ENCODE results near the gene ARHGAP10.
"Not testable (repeated sequence)": the region's sequence is repeated elsewhere in the genome, so short reads cannot be mapped to it uniquely, and the experiment has no call there.

ARHGAP10 gene

DNA sequence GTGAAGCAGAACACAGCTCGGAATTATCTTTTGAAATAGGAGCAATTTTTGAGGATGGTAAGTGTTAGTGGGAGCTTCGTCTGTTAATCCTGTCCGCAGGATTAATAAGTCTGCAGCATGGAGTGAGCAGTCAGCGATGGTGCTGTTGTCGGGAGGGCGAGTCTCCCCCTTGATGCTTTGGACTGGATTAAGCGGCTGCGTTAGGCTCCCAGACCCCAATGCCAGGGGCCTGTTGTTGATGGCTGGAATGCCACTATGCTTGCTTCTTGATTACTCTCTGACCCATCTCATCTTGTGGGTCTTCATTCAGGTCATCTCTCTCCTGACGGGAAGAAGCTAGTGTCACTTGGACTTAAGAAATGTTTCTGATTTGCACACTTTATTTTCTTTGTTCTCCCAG is 332.6 kb downstream of the ARHGAP10 start:
- DNase-seq (ENCODE audit: low read depth), result no peak

GRCh38 chr4:148065075-148065474 is 333.2 kb downstream of the ARHGAP10 start:
- no peak for DNase-seq (ENCODE audit: low read depth)

GRCh38 chr4:148067301-148067916 is 335.5 kb downstream of the ARHGAP10 start:
- no peak for DNase-seq (ENCODE audit: low read depth)

GRCh38 chr4:148068065-148068911 is 336.4 kb downstream of the ARHGAP10 start:
- DNase-seq (ENCODE audit: low read depth), result no peak

GRCh38 chr4:148069086-148069894 is 337.4 kb downstream of the ARHGAP10 start:
- DNase-seq (ENCODE audit: low read depth), result no peak

DNA sequence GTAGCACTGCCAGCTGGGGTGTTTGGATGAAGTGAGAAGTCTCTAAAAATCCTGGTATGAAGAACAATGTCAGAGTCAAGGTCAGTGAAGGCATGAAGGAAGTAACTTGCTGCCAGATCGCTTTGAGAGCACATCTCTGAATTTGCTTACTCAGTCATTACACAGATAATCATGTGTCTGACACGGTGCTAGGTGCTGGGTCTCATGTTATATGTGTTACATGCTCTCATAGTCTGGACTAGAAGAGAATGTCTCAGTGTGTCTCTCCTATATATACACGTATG is 337.9 kb downstream of the ARHGAP10 start:
- no peak for DNase-seq (ENCODE audit: low read depth)

DNA sequence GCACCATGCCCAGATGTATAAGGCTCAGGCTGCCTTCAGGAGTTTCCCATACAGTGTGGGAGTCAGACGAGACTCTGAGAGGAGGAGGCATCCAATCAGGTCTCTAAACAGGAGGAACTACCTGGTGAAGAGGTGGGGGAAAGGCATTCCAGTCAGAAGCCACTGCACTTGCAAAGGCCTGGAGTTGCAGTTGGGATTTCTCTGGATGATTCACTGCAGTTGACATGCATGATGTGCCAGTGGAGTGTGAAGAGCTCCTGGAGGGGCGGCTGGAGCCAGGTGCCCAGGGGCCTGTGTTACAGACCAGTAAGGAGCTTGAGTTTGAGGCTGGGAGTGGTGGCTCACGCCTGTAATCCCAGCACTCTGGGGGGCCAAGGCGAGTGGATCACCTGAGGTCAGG is 339.1 kb downstream of the ARHGAP10 start:
- DNase-seq (ENCODE audit: low read depth), result no peak

GRCh38 chr4:148072789-148073188 is 340.9 kb downstream of the ARHGAP10 start:
- no peak for DNase-seq (ENCODE audit: low read depth)

- no peak for DNase-seq (ENCODE audit: low read depth)
Measured at GRCh38 chr4:148073349-148073748, 341.5 kb downstream of the ARHGAP10 start.

GRCh38 chr4:148074462-148074861 is 342.6 kb downstream of the ARHGAP10 start:
- DNase-seq (ENCODE audit: low read depth), result no peak

DNA sequence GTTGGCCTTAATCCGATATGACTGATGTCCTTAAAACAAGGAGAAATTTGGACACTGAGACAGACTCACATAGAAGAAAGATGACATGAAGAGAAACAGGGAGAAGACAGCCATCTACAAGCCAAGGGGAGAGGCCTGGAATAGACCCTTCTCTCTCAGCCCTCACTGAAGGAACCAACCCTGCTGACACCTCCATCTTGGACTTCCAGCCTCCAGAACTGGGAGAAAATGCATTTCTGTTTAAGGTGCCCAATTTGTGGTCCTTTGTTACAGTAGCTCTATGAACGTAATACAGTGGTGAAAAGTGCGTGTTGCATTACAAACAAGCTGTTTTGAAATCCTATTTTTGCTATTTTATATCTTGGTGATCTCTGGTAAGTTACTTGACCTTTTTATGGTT is 343.6 kb downstream of the ARHGAP10 start:
- no peak for DNase-seq (ENCODE audit: low read depth)

GRCh38 chr4:148076964-148077363 is 345.1 kb downstream of the ARHGAP10 start:
- no peak for DNase-seq (ENCODE audit: low read depth)

GRCh38 chr4:148077581-148077980 is 345.7 kb downstream of the ARHGAP10 start:
- no peak for DNase-seq (ENCODE audit: low read depth)

DNA sequence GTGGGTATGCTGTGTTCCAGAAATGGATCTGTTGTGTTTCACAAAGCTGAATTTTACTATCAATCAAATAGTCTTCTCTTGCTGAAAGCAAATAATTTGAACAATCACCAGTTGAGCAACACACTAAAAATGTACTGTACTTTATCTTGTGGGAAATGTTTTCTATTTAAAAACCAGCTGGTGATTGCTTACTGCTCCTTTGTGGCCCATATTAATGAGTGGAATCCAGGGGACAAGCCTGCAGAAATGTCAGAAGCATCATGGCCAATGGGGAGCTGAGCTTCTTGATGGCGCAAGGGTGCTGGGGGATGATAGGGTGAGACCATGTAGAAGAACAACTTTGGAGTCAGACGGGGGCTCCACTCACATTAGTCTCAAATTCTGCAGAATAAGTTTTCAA is 346.2 kb downstream of the ARHGAP10 start:
- no peak for DNase-seq (ENCODE audit: low read depth)

DNA sequence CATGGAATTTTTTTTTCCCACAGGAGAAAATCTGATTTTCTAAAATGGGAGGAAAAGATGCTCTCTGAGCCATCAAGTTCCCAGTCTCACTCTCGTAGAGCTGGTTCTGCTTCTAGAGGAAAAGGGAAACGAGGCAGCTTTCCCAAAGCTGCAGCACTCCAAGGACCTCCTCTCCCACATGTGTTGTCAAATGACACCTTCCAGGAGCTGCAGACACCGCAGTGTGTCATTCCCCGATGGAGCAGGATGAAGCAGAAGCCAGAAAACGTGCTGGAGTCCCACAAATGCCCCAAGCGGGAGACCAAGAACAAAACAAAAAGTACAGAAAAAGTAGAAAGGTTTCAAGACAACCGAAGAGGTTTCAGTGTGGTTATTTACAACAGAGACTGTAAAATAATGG is 348.1 kb downstream of the ARHGAP10 start:
- no peak for DNase-seq (ENCODE audit: low read depth)

DNA sequence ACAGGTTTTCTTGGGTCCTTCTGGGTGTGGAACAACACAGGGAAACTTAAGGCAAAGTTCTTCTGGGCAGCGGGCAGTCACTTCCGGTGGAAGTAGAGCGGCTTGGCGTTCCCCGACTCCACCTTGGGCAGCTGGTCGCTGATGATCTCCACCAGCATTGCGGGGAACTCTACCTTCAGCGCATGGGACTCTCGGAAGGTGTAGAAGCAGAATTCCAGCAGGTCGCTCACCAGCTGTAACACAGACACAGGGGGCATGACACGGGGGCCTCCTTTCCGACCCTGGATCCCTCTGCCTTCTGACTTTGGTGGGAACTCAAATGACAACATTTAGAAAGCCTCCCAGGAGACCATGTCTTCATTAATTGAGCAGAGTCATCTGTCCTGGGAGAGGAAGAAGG is 349.4 kb downstream of the ARHGAP10 start:
- no peak for DNase-seq (ENCODE audit: low read depth)

DNA sequence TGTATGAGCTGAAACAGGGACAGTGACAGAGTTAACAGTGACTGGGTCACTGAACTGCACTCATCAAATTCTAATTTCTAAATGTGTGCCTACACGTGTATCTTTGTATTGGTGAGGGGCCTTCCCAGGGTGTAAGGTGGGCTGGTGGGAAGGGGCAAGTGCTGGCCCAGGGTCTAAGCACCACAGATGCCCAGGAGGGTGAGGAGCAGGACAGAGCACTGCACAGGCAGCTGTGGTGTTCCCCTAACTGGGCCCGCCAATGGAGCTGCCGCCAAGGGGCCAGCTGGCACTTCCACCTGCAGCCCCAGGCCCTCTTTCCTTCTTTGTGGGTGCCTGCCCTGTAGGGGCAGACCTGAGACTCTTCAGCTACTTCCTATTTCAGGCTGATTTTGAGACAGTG is 349.9 kb downstream of the ARHGAP10 start:
- no peak for DNase-seq (ENCODE audit: low read depth)

DNA sequence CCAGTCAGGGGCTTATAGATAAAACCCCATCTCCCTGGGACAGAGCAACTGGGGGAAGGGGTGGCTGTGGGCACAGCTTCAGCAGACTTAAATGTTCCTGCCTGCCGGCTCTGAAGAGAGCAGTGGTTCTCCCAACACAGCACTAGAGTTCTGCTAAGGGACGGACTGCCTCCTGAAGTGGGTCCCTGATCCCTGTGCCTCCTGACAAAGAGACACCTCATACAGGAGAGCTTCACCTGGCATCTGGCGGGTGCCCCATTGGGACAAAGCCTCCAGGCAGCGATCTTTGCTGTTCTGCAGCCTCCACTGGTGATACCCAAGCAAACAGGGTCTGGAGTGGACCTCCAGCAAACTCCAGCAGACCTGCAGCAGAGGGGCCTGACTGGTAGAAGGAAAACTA is 351.2 kb downstream of the ARHGAP10 start:
- not testable (repeated sequence) for DNase-seq (ENCODE audit: low read depth)

DNA sequence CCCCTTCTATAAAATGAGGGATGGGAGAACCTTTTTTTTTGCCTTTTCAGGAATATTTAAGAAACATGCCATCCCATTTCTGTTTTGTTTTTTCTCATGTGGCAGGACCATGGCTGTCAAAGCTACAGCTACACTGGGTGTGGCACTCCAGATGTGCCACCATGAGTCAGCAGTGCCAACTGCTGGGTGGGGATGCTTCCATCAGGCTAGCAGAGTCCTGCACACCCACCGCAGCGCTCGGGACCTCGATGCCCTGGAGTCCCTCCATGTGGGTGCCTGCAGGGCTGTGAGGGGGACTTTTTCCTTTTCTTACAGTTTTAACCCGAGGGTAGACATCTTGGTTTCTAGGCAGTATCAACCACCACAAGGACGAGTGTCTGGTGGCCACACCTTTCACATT is 357.7 kb downstream of the ARHGAP10 start:
- DNase-seq (ENCODE audit: low read depth), result no peak

GRCh38 chr4:148090029-148090428 is 358.1 kb downstream of the ARHGAP10 start:
- no peak for DNase-seq (ENCODE audit: low read depth)

DNA sequence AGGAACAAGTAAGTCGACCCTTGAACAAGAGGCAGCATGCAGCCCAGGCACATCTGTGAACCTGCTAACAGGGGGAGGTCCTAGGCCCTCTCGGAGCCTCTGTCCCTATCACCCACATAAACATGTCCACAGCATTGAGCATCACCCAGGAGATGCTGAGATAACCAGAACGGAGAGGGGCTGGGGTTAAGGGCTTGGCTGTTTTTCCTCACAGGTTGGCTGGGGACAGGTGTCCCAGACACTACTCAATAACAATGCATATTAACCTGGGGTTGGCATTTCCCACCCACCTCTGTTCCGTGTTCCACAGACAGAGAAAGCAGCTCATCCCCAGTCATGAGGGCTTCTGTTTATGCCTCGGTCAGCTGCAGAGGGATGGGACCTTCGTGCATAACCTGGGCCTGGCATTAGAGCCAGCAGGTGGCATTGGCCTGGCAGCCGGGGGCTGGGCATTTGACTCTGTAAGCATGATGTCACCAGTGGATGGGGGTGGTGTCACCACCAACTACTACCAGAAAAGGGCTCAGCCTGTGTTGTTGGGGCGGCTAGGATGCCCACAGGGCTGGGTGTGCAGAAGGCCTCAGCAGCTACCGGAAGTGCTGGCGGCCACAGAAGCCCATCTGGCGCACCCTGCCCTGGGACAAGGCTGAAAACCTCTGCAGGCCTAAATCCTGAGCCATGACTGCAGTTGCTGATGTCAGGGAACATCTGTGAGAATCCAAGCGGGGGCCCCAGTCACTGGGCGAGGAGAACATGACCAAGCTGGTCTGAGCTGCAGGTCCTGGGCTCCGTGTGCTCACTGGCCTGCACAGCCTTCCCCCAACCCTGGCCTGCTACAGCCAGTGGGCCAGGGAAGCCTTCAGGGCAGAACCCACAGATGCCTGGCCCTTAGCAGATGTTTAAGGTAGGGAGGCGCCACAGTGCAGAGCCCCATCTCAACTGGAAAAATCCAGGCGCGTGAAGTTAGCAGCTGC is 358.9 kb downstream of the ARHGAP10 start:
- no peak for DNase-seq (ENCODE audit: low read depth)

DNA sequence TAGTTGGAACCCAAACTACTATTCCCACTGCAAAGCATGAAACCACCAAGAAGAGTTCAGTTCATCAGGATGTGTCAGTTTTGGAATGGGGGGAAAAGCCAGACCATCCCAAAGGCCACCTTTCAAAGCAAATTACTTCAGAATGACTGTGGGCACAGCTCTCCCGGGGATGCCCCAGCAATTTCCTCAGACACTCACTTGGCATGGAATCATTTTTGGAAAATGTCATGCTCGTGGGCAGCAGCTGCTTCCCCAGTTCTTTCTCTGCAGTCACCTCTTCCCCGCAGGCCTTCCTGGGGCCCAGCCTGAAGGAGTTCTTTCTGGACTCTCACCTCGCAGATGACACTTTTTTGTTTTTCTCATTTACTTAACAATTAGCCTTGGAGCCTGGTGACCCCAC is 360.0 kb downstream of the ARHGAP10 start:
- DNase-seq (ENCODE audit: low read depth), result no peak
